ENCODE measurements around the gene SGSH.

Gene SGSH

GRCh38 chr17:80261159-80261894, 41.2 kb upstream of the SGSH start (continued):
- no peak for TF ChIP-seq ZNF18 (tag by site-specific recombination; IDR thresholded peaks at IDR 0.05)
- no peak for TF ChIP-seq ZNF701 (tag by site-specific recombination; IDR thresholded peaks at IDR 0.05)
- TF ChIP-seq TRIM28 (IDR thresholded peaks at IDR 0.05; ENCODE audit: borderline replicate concordance, low read length), result no peak
- no peak for TF ChIP-seq GLI2 (tag by site-specific recombination; IDR thresholded peaks at IDR 0.05; ENCODE audit: borderline replicate concordance, low read depth)
- TF ChIP-seq ZNF830 (tag by site-specific recombination; IDR thresholded peaks at IDR 0.05; ENCODE audit: low read depth), result no peak
- no peak for TF ChIP-seq ZNF426 (tag by site-specific recombination; IDR thresholded peaks at IDR 0.05)
- TF ChIP-seq, protein P1, sequence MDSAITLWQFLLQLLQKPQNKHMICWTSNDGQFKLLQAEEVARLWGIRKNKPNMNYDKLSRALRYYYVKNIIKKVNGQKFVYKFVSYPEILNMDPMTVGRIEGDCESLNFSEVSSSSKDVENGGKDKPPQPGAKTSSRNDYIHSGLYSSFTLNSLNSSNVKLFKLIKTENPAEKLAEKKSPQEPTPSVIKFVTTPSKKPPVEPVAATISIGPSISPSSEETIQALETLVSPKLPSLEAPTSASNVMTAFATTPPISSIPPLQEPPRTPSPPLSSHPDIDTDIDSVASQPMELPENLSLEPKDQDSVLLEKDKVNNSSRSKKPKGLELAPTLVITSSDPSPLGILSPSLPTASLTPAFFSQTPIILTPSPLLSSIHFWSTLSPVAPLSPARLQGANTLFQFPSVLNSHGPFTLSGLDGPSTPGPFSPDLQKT (IDR thresholded peaks at IDR 0.05; ENCODE audit: borderline replicate concordance, low read depth, low read length), result no peak
- no peak for TF ChIP-seq ZNF624 (tag by site-specific recombination; IDR thresholded peaks at IDR 0.05)
- TF ChIP-seq HOXD13 (CRISPR knock-in tag; IDR thresholded peaks at IDR 0.05; ENCODE audit: borderline replicate concordance), result no peak
- no peak for TF ChIP-seq ZFP3 (tag by site-specific recombination; IDR thresholded peaks at IDR 0.05; ENCODE audit: low read depth)
- TF ChIP-seq ZNF585B (tag by site-specific recombination; IDR thresholded peaks at IDR 0.05), result no peak
- TF ChIP-seq ZNF658 (tag by site-specific recombination; IDR thresholded peaks at IDR 0.05), result no peak
- no peak for TF ChIP-seq AEBP2 (tag by site-specific recombination; IDR thresholded peaks at IDR 0.05; ENCODE audit: borderline replicate concordance)
- TF ChIP-seq, protein P2, sequence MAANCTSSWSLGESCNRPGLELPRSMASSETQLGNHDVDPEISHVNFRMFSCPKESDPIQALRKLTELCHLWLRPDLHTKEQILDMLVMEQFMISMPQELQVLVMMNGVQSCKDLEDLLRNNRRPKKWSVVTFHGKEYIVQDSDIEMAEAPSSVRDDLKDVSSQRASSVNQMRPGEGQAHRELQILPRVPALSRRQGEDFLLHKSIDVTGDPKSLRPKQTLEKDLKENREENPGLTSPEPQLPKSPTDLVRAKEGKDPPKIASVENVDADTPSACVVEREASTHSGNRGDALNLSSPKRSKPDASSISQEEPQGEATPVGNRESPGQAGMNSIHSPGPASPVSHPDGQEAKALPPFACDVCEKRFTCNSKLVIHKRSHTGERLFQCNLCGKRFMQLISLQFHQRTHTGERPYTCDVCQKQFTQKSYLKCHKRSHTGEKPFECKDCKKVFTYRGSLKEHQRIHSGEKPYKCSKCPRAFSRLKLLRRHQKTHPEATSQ (tag by site-specific recombination; IDR thresholded peaks at IDR 0.05), result no peak
- no peak for TF ChIP-seq ZBTB44 (tag by site-specific recombination; IDR thresholded peaks at IDR 0.05)
- TF ChIP-seq ZNF777 (tag by site-specific recombination; IDR thresholded peaks at IDR 0.05; ENCODE audit: borderline replicate concordance), result no peak
- no peak for TF ChIP-seq ZNF184 (tag by site-specific recombination; IDR thresholded peaks at IDR 0.05)
- no peak; the same call in 1 of the 2 replicates for TF ChIP-seq ZBTB21 (tag by site-specific recombination; IDR thresholded peaks at IDR 0.05)
- TF ChIP-seq ZNF548 (tag by site-specific recombination; IDR thresholded peaks at IDR 0.05), result no peak
- TF ChIP-seq ZFHX2 (tag by site-specific recombination; conservative IDR thresholded peaks at IDR 0.05), result no peak
- no peak for TF ChIP-seq BCL11B (tag by site-specific recombination; IDR thresholded peaks at IDR 0.05; ENCODE audit: low read depth)
- TF ChIP-seq, protein P3, sequence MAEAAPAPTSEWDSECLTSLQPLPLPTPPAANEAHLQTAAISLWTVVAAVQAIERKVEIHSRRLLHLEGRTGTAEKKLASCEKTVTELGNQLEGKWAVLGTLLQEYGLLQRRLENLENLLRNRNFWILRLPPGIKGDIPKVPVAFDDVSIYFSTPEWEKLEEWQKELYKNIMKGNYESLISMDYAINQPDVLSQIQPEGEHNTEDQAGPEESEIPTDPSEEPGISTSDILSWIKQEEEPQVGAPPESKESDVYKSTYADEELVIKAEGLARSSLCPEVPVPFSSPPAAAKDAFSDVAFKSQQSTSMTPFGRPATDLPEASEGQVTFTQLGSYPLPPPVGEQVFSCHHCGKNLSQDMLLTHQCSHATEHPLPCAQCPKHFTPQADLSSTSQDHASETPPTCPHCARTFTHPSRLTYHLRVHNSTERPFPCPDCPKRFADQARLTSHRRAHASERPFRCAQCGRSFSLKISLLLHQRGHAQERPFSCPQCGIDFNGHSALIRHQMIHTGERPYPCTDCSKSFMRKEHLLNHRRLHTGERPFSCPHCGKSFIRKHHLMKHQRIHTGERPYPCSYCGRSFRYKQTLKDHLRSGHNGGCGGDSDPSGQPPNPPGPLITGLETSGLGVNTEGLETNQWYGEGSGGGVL (tag by site-specific recombination; IDR thresholded peaks at IDR 0.05), result peak; percentile 85
- TF ChIP-seq ZNF202 (tag by site-specific recombination; IDR thresholded peaks at IDR 0.05; ENCODE audit: borderline replicate concordance), result no peak
- peak; percentile 30; the same call in 1 of the 2 replicates for TF ChIP-seq PRDM10 (tag by site-specific recombination; IDR thresholded peaks at IDR 0.05)

All from HEK293 (cell line).